Kidney capillary endothelial cell (primary cell): ENCODE measurements around the gene TMUB1.

Experiments
- DNase-seq: peaks from one replicate; pipeline ENCODE4 v3.0.0-alpha.2; 2018; ENCODE audit warnings: low spot score

TMUB1 gene

DNA sequence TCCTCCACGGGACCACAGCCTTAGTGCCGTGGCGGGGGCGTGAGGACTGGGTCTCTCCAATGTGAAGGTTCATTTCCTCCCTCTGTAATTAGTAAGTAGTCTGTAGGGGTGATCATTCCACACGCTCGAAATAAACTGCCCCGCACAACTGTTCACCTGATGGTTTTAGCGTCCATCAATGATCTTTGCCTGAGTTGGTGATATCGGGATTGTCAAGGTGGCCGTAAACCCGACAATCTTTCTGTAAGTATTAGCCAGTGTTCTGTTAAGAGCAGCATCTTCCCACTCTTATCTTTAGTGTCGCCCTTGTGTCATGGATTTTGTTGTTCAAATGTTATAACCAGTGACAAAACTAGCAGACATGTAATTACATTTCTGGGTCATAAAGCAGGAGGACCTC lies 20.7 kb upstream of the TMUB1 start:
- no peak for DNase-seq

GRCh38 chr7:151102991-151103390 lies 19.7 kb upstream of the TMUB1 start:
- DNase-seq = no peak

GRCh38 chr7:151101621-151102396 lies 18.5 kb upstream of the TMUB1 start:
- no peak for DNase-seq

- DNase-seq = no peak
Observed at GRCh38 chr7:151100921-151101320, 17.6 kb upstream of the TMUB1 start.

- no peak for DNase-seq
Observed at GRCh38 chr7:151099486-151100211, 16.4 kb upstream of the TMUB1 start.

GRCh38 chr7:151095828-151096475 lies 12.7 kb upstream of the TMUB1 start:
- DNase-seq = no peak

DNA sequence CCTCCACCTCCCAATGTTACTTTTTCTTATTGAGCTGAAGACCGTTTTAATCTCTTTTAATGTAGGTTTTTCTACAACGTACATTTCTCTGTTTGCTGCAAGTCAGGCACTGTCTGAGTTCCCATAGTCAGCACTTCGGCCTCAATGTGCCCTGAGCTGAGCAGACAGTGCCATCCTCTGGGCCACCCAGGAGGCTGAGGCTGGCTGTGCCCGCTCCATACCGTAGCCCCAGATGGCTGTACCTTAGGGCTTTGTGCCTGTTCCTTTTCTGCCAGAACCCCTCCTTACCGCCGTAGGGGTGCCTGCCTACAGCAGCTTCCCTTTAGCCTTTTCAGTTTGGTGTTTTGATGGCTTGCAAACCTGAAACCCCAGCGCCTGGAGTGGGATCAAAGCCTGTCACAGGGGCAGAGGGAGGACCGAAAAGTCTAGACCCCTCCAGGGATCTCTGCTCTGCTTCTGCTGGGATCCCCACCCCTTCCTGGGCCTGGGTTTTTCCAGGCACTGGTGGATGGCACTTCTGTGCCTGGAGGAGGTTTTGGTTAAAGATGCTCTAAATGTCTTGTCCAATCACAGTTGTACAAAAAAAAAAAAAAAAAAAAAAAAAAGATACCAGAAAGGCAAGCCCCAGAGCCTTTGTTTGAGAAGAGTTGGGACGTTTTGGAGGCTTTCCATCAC lies 12.0 kb upstream of the TMUB1 start:
- no peak for DNase-seq

- no peak for DNase-seq
Observed at GRCh38 chr7:151094675-151095074, 11.4 kb upstream of the TMUB1 start.

- no peak for DNase-seq
Observed at GRCh38 chr7:151093748-151094147, 10.5 kb upstream of the TMUB1 start.

GRCh38 chr7:151091988-151092387 lies 8.7 kb upstream of the TMUB1 start:
- no peak for DNase-seq

- peak; percentile 63 for DNase-seq
Observed at GRCh38 chr7:151091431-151091830, 8.1 kb upstream of the TMUB1 start.

DNA sequence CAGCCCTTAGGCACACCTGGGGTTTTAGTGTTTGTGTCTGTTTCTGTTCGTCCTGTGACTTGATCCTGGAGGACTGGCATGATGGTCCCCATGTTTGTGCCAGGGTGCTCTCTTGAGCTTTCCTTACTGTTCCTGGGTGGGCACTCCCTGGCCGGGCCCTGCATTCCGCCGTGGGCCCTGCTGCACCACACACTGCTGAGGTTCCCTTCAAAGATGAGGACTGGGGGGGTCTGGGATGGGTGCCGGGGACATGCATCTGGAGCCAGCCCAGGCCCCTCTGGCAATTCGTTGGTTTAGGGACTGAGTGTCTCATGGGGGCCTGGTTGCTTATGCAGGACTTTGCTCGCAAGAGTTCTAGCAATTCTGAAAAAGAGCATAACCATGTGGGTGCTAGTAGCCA lies 7.7 kb upstream of the TMUB1 start:
- no peak for DNase-seq

DNA sequence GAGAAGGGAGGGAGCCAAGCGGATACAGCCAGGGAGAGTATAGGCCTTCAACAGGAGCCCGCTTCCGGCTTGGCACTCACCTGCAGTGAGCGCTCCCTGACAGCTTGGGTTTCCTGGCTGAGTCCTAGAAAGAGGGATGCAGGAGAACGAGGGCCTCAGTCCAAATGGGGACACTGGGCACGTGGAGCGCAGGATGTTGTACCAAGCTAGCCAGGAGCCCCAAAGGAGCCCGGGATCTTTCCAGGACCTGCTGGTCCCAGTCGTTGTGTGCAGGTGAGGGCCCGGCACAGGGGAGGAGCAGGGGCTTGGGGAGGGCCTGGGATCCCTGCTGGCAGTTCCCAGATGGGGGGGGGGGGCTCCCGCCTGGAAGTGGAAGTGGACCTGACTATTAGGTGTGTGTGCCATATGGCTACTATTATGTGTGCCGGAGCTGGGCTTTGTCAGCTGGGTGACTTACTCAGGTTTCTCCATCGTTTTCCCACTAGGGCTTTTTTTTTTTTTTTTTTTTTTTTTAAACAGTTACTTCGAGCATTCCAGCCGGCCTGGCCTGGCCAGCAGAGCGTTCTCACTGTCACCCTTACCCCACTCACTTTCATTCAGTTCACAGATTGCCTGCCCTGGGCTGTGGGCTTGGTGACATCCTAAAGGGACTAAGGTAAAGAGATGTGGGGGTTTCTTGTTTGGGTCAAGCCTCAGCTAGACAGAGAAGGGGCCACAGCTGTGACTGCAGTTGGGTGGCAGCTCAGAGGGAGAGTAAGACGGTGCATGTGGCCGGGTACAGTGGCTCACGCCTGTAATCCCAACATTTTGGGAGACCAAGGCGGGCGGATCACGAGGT lies 6.8 kb upstream of the TMUB1 start:
- DNase-seq = no peak

GRCh38 chr7:151088856-151089699 lies 5.8 kb upstream of the TMUB1 start:
- DNase-seq = peak; percentile 93

GRCh38 chr7:151088019-151088855 lies 4.9 kb upstream of the TMUB1 start:
- peak; percentile 50 for DNase-seq

GRCh38 chr7:151087245-151088018 lies 4.1 kb upstream of the TMUB1 start:
- no peak for DNase-seq

DNA sequence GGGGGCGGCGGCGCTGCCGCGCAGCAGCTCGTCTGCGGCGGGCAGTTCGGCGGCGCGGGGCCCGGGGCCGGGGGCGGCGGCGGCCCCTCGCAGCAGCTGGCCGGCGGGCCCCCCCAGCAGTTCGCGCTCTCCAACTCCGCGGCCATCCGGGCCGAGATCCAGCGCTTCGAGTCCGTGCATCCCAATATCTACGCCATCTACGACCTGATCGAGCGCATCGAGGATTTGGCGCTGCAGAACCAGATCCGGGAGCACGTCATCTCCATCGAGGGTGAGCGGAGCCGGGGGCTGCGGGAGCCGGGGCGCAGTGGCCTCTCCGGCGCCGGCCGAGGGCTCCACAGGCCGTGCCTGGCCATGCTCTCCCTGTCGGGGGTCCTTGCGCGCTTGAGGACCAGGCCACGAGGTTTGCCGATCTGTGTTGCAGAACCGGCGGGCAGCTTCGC lies 3.5 kb upstream of the TMUB1 start:
- DNase-seq = no peak

- no peak for DNase-seq
Observed at GRCh38 chr7:151085691-151086620, 2.7 kb upstream of the TMUB1 start, which contains the start of gene AGAP3. Gene AGAP3, plus strand, starts transcription at chr7:151086475. Its CDS starts 267 bp downstream, at chr7:151086742.
